ENCODE results near the gene CD82. TPM values are rescaled to one million over a fixed set of nuclear protein-coding genes. Genes with fewer than 3 reads are reported as not detected.

CD82 gene
- total RNA-seq, result 17.0 and 19.3 TPM in 2 replicates

GRCh38 chr11:44565211-44565952, at the start of gene CD82:
TSS of gene CD82 (plus strand) at chr11:44565663. CDS start at chr11:44594663, 29,000 bp downstream.

Other genes starting within 250 kb of the CD82 start
- gene TSPAN18, start 161.3 kb downstream of the CD82 start, total RNA-seq, result not detected in 2 replicates